ENCODE measurements around the gene PLXNC1. TPM values are rescaled to one million over a fixed set of nuclear protein-coding genes. Genes with fewer than 3 reads are reported as not detected.

Gene PLXNC1
- polyA plus RNA-seq, 1 experiment = 2.2 TPM

GRCh38 chr12:94282675-94283074, 134.3 kb downstream of the PLXNC1 start:
- no peaks in the 10 kb centered on the region for H3K27me3 ChIP-seq (ENCODE audit: control insufficient read depth, insufficient read depth, low read length)
- POLR2A ChIA-PET = no interaction called here
- H3K4me3 ChIP-seq (ENCODE audit: low read depth, low read length) = no peak overlapping the region

GRCh38 chr12:94284046-94284445, 135.7 kb downstream of the PLXNC1 start:
- CTCF ChIA-PET = no interaction called here

More at GRCh38 chr12:94282675-94283074, 134.3 kb downstream of the PLXNC1 start:
- CTCF ChIA-PET = no interaction called here
- DNase-seq (ENCODE audit: low read depth) = no peak
- TF ChIP-seq CTCF (IDR thresholded peaks at IDR 0.05; ENCODE audit: insufficient read depth, low read depth, low read length) = no peak
- no peaks in the 10 kb centered on the region; the same call in 1 of the 2 replicates for H3K36me3 ChIP-seq (ENCODE audit: control insufficient read depth, insufficient read depth, low read length)

GRCh38 chr12:94284859-94285258, 136.5 kb downstream of the PLXNC1 start:
- no peak for TF ChIP-seq CTCF (IDR thresholded peaks at IDR 0.05; ENCODE audit: insufficient read depth, low read depth, low read length)
- POLR2A ChIA-PET = no interaction called here
- CTCF ChIA-PET = interaction anchor here (0.8 to 1.6 kb wide), 3 partner anchors 13 to 95 kb away, joined by 3 read pairs; no protein-coding TSS in a partner anchor
- DNase-seq (ENCODE audit: low read depth) = no peak
- Histone ChIP-seq H3K4me3 (ENCODE audit: low read depth, low read length) (no peak overlapping the region), H3K27me3 (ENCODE audit: control insufficient read depth, insufficient read depth, low read length) (no peaks in the 10 kb centered on the region), H3K36me3 (ENCODE audit: control insufficient read depth, insufficient read depth, low read length) (no peaks in the 10 kb centered on the region; the same call in 1 of the 2 replicates)

More at GRCh38 chr12:94284046-94284445, 135.7 kb downstream of the PLXNC1 start:
- Histone ChIP-seq H3K36me3 (ENCODE audit: control insufficient read depth, insufficient read depth, low read length) (no peaks in the 10 kb centered on the region; the same call in 1 of the 2 replicates), H3K4me3 (ENCODE audit: low read depth, low read length) (no peak overlapping the region), H3K27me3 (ENCODE audit: control insufficient read depth, insufficient read depth, low read length) (no peaks in the 10 kb centered on the region)
- POLR2A ChIA-PET = no interaction called here
- no peak for TF ChIP-seq CTCF (IDR thresholded peaks at IDR 0.05; ENCODE audit: insufficient read depth, low read depth, low read length)
- DNase-seq (ENCODE audit: low read depth) = no peak

GRCh38 chr12:94285943-94286582, 137.7 kb downstream of the PLXNC1 start:
- H3K36me3 ChIP-seq (ENCODE audit: control insufficient read depth, insufficient read depth, low read length) = no peaks in the 10 kb centered on the region; the same call in 1 of the 2 replicates
- no peaks in the 10 kb centered on the region for H3K27me3 ChIP-seq (ENCODE audit: control insufficient read depth, insufficient read depth, low read length)
- POLR2A ChIA-PET = no interaction called here
- no peak overlapping the region for H3K4me3 ChIP-seq (ENCODE audit: low read depth, low read length)
- DNase-seq (ENCODE audit: low read depth) = no peak
- CTCF ChIA-PET = interaction anchor here (1.6 kb wide), 1 partner anchor 15 kb away, joined by 3 read pairs; no protein-coding TSS in a partner anchor
- no peak for TF ChIP-seq CTCF (IDR thresholded peaks at IDR 0.05; ENCODE audit: insufficient read depth, low read depth, low read length)

GRCh38 chr12:94286583-94287244, 138.3 kb downstream of the PLXNC1 start:
- POLR2A ChIA-PET = no interaction called here
- no peak for TF ChIP-seq CTCF (IDR thresholded peaks at IDR 0.05; ENCODE audit: insufficient read depth, low read depth, low read length)
- H3K4me3 ChIP-seq (ENCODE audit: low read depth, low read length) = no peak overlapping the region
- CTCF ChIA-PET = no interaction called here
- H3K36me3 ChIP-seq (ENCODE audit: control insufficient read depth, insufficient read depth, low read length) = no peaks in the 10 kb centered on the region; the same call in 1 of the 2 replicates
- DNase-seq (ENCODE audit: low read depth) = no peak
- no peaks in the 10 kb centered on the region for H3K27me3 ChIP-seq (ENCODE audit: control insufficient read depth, insufficient read depth, low read length)

All from BJ (cell line).